HG03196 (cell line): ENCODE data around the gene MYL4.
A peak's percentile ranks its signal among the peaks of the same experiment; 100 is the strongest.
"Not testable (repeated sequence)": the region's sequence is repeated elsewhere in the genome, so short reads cannot be mapped to it uniquely, and the experiment has no call there.

Experiments used
- ATAC-seq: cut with Tn5 transposase; IDR thresholded peaks from one replicate; pipeline ENCODE4 v1.9.1; 2021; ENCODE audit not compliant: unreplicated experiment

The MYL4 gene

GRCh38 chr17:47239967-47240651 is 31.0 kb downstream of the MYL4 start:
- ATAC-seq = peak; percentile 49

GRCh38 chr17:47240806-47241205 is 31.7 kb downstream of the MYL4 start:
- no peak for ATAC-seq

- no peak for ATAC-seq
Measured at GRCh38 chr17:47242648-47243047, 33.5 kb downstream of the MYL4 start.

- ATAC-seq = no peak
Measured at GRCh38 chr17:47243737-47244598, 34.8 kb downstream of the MYL4 start.

- no peak for ATAC-seq
Measured at GRCh38 chr17:47244697-47245096, 35.5 kb downstream of the MYL4 start.

GRCh38 chr17:47246120-47246519 is 37.0 kb downstream of the MYL4 start:
- no peak for ATAC-seq

GRCh38 chr17:47250855-47251254 is 41.7 kb downstream of the MYL4 start:
- no peak for ATAC-seq

- ATAC-seq = no peak
Measured at GRCh38 chr17:47251421-47251940, 42.3 kb downstream of the MYL4 start.

- no peak for ATAC-seq
Measured at GRCh38 chr17:47252209-47252608, 43.1 kb downstream of the MYL4 start.

- no peak for ATAC-seq
Measured at GRCh38 chr17:47252766-47253512, 43.8 kb downstream of the MYL4 start.

- peak; percentile 66 for ATAC-seq
Measured at GRCh38 chr17:47253541-47254402, 44.6 kb downstream of the MYL4 start, which contains the start of gene ITGB3. Gene ITGB3 (plus strand): TSS chr17:47253827. CDS start chr17:47253862, 35 bp downstream.

- ATAC-seq = no peak
Measured at GRCh38 chr17:47254403-47254943, 45.3 kb downstream of the MYL4 start.

- ATAC-seq = no peak
Measured at GRCh38 chr17:47257651-47258339, 48.6 kb downstream of the MYL4 start.

- ATAC-seq = no peak
Measured at GRCh38 chr17:47262586-47262985, 53.4 kb downstream of the MYL4 start.

- ATAC-seq = no peak
Measured at GRCh38 chr17:47264166-47264565, 55.0 kb downstream of the MYL4 start.

- ATAC-seq = no peak
Measured at GRCh38 chr17:47265983-47266541, 56.9 kb downstream of the MYL4 start.

GRCh38 chr17:47266782-47267181 is 57.6 kb downstream of the MYL4 start:
- ATAC-seq = no peak

- no peak for ATAC-seq
Measured at GRCh38 chr17:47267354-47267828, 58.2 kb downstream of the MYL4 start.

GRCh38 chr17:47268964-47269363 is 59.8 kb downstream of the MYL4 start:
- not testable (repeated sequence) for ATAC-seq
